Urothelium cell line (cell line): ENCODE measurements around the gene SHROOM3.

Experiments
- DNase-seq: peaks from one replicate; pipeline ENCODE4 v3.0.0; 2011; ENCODE audit warnings: low spot score, mixed read lengths
- FAIRE-seq: peaks from 2 replicates; lab custom pipeline; 2011; peaks lifted over from hg19 to GRCh38; lab: Jason Lieb, UNC

The SHROOM3 gene

DNA sequence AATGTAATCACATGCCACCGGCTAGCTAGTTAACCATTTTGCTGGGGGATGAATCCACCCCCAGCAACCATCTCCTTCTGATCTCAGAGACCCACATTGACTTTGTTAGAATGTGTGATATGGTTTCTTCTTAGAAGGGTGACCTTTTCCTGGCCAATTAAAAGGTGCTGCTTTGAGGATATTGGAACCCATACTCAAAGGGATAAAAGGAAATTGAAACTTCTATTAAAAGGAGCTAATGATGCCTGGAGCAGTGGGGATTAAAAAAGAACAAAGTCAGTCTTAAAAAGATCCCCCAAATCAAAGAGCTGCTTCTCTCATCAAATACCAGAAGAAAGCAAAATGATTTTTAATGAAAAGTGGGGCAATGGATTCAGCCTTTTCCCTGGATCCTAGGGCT is 214.1 kb downstream of the SHROOM3 start:
- no peak for FAIRE-seq
- no peak for DNase-seq

DNA sequence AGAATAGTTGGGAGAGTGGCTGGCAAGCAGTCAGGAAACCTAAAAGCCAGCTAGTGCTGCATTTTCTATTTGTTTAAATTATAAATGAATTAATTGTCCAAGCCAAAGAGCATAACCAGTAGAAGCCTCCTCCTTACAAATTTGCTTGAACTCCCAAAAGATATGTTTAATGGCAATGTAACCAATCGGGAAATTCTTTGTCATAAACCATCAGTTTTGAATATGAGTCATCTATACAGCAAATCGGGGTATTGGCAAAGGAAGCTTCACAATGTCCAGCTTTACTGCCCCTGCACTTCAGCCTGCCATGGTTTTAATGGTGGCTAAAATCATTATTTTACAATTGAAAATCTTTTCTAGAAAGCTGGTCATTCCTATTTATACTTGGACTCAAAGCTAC is 216.6 kb downstream of the SHROOM3 start:
- DNase-seq (no peak), FAIRE-seq (no peak)

DNA sequence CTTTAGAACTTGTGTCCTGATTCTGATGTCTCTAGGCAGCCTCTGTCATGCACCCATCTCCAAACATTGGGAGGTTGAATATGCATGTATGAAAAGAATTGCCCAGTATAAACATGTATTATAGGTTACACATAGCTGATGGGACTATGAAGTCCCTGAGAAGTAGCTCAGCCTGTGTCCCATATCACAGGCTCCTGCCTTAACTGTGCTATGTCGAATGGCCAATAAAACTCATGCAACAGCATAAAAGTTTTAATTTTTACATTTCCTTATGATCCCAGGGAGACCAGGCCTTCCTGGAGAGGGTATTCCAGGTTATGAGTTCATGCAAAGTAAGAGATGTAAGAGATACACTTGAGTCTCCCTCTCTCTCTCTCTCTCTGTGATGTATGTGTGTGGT is 217.4 kb downstream of the SHROOM3 start:
- FAIRE-seq (no peak), DNase-seq (no peak)

DNA sequence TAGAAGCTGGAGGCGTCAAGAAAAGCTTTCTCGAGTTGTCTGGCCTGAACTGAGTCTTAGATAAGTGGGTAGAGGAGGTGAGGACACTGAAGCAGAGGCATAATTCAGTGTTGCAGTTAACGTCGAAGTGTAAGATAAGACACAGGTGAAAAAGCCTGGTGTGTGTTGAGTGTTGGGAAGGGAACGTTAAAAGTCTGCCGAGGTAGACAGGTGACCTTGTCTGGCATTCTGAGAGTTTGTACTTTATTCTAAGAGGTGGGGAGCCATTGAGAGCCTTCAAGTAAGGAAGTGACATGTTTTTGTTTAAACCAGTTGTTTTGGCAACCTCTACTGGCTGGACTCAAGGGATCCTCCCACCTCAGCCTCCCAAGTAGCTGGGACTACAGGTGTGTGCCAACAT is 219.1 kb downstream of the SHROOM3 start:
- DNase-seq (no peak), FAIRE-seq (no peak)

- DNase-seq, result no peak
- no peak for FAIRE-seq
Observed at GRCh38 chr4:76654791-76655190, 219.8 kb downstream of the SHROOM3 start.

GRCh38 chr4:76655566-76656479 is 220.8 kb downstream of the SHROOM3 start:
- no peak for DNase-seq
- FAIRE-seq, result no peak

DNA sequence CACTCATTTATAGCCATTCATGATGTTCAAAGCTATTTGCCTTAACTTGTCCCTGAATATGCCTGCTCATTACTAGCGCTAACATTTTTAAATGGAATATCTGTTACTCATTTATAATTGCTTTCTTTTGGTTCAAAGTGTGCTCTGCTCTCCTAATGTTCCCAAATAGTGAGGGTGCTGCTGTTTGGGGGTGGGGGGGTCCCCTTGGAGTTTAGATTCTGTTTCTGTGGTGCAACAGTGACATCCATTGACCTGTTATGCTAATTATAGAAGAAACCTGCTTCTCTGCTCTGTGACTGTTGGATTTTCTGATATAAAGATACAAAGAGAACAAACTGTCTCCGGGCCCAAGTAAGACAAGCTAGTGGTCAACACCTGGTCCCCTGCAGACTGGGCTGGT is 222.4 kb downstream of the SHROOM3 start:
- no peak for DNase-seq
- no peak for FAIRE-seq

- DNase-seq, result no peak
Observed at GRCh38 chr4:76658231-76659102, 223.4 kb downstream of the SHROOM3 start.

GRCh38 chr4:76659103-76659490 is 224.1 kb downstream of the SHROOM3 start:
- peak; percentile 60 for DNase-seq
- FAIRE-seq, result no peak

More at GRCh38 chr4:76658231-76659102, 223.4 kb downstream of the SHROOM3 start:
- no peak for FAIRE-seq

DNA sequence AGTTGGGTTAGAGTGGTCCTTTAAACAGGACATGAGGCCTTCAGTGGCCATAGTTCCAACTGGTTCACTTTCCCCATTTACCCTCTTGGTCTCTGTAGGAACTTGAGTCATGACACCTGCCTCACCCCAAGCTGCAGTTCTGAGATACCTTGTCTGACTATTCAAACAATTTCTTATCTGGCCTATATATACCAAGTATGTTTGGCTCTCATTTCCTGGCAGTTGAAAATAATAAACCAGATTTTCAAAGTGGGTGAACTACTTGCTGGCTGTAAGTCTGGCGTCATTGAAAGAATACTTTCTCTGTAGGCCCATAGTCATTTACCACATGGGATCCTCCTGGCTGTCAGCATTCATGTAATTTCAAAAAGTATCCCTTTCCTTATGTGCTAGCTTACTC is 228.8 kb downstream of the SHROOM3 start:
- FAIRE-seq, result no peak
- DNase-seq, result no peak

GRCh38 chr4:76665153-76665552 is 230.1 kb downstream of the SHROOM3 start:
- FAIRE-seq (no peak), DNase-seq (peak; percentile 67)

- FAIRE-seq (no peak), DNase-seq (no peak)
Observed at GRCh38 chr4:76665721-76666120, 230.7 kb downstream of the SHROOM3 start.

DNA sequence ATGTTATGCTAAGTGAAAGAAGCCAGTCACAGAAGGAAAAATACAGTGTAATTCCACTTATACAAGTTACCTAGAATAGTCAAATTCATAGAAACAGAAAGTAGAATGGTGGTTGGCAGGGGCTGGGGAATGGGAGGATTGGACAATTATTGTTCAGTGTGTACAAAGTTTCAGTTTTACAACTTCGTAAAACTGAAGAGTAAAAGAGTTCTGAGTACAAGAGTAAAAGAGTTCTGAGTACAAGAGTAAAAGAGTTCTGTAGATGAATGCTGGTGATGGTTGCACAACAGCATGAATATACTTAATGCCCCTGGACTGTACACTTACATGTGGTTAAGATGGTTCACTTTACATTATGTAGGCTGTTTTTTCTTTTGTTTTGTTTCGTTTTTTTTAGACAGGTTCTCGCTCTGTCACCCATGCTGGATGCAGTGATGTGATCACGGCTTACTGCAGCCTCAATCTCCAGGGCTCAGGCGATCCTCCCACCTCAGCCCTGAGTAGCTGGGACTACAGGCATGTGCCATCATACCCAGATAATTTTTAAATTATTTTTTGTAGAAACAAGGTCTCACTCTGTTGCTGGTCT is 232.0 kb downstream of the SHROOM3 start:
- DNase-seq (no peak), FAIRE-seq (no peak)

DNA sequence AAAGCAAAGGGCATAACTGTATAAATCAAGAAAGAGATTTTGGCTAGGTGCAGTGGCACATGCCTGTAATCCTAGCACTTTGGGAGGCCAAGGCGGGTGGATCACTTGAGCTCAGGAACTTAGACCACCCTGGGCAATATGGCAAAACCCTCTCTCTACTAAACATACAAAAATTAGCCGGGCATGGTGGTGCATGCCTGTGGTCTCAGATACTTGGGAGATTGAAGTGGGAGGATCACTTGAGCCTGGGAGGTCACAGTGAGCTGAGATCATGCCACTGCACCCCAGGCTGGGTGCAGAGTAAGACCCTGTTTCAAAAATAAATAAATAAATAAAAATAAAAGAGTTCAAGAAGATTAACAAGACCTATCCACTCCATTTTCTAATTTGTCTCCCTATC is 235.6 kb downstream of the SHROOM3 start:
- DNase-seq (no peak), FAIRE-seq (no peak)

DNA sequence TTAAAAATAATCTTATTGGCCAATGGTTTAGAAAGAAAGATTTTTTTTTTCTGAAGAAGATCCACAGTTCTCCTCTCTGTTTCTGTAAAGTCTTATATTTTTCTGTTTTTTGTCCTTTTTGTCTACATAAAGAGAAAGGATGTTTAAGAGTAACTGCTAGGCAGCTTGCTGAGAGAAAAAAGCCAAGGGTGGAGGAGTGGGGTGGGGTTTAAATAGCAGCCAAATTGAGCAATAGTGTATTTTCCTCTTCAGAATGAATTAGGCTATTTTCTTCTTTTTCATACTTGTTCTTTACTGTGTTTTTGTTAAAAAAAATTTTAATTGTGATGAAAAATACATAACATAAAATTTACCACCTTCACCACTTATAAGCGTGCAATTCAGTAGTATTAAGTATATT is 238.3 kb downstream of the SHROOM3 start:
- no peak for FAIRE-seq
- DNase-seq, result no peak

DNA sequence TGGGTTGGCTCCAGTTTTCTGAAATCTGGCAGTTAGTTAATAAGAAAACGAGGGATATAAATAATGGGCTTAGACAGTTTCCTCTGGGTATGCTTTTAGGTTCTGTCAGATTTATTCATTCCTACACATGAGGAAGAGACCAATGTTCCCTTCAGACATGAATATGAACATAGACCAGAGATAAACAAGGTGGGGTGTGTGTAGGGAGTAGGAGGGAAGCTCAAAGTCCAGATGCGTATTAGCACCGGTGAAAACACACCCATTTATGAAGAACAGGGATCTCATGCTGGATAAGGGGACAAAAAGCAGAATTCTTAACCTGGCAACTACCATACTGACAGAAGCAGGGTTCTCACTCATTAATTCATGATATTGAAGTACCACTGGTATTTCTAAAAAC is 240.0 kb downstream of the SHROOM3 start:
- FAIRE-seq (no peak), DNase-seq (no peak)

GRCh38 chr4:76677571-76678326 is 242.7 kb downstream of the SHROOM3 start:
- DNase-seq (no peak), FAIRE-seq (no peak)

GRCh38 chr4:76679691-76680090 is 244.7 kb downstream of the SHROOM3 start:
- FAIRE-seq (no peak), DNase-seq (no peak)

DNA sequence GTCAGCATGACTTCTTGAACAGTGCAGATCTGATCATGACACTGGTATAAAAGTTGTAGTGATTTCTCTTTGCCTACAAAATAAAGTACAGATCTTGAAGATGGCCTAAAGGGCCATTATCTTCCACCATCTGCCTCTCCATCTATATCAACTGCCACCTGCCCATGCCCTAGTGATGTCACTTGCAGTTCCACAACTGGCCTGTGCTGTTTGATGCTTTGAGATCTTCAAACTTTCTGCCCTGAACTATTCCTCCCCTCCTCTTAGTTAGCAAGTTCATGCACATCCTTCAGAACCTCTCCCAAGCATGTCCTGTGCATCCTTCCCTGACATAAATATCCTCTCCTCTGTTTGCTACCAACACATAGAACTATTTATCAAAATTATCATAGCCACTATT is 245.9 kb downstream of the SHROOM3 start:
- DNase-seq (no peak), FAIRE-seq (no peak)

- no peak for FAIRE-seq
Observed at GRCh38 chr4:76681996-76682395, 247.0 kb downstream of the SHROOM3 start.

GRCh38 chr4:76683144-76683543 is 248.1 kb downstream of the SHROOM3 start:
- no peak for FAIRE-seq

More at GRCh38 chr4:76681996-76682395, 247.0 kb downstream of the SHROOM3 start:
- DNase-seq, result no peak

More at GRCh38 chr4:76683144-76683543, 248.1 kb downstream of the SHROOM3 start:
- DNase-seq, result no peak
